Measurements from ENCODE around the gene SCN5A. TPM values are rescaled to one million over a fixed set of nuclear protein-coding genes. Genes with fewer than 3 reads are reported as not detected.
A peak's percentile ranks its signal among the peaks of the same experiment; 100 is the strongest.

SCN5A gene
- total RNA-seq, 2 donors from 2014 or later, result 0.18 to 0.66 TPM

DNA sequence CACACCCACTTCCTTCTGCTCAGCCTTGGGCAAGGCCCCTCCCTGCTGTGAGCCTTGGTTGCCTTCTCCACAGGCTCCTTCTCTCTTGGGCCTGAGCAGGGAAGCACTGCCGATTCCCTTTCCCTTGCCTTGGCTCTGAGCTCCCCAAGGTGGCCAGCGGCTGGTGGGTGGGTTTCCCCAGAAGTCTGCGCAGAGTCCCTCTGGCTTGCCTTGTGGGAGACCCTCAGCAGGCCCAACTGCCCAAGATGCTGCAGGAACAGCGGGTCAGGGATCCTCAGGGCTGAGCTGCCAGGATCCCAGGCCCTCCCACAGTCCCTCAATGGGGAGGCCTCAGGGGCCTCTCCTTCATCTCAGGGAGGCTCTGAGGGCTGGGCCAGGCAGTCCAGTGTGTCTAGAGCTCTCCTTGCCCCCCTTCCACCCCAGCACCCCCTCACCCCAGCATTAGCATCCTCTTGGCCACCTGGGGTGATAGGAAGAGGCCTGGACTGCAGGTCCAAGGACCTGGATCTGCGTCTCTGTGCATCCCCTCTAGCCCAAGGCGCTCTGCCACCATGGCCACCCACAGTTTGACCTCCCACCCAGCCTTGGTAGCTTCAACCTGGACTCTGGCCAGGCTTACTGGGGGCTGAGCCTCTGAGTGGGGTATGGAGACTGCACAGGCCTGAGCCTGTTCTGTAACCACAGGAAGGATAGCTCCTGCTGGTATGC is 84.7 kb downstream of the SCN5A start:
- Mint-ChIP-seq H3K27ac (no peak overlapping the region), H3K9me3 (no peaks in the 10 kb centered on the region), H3K36me3 (no peaks in the 10 kb centered on the region)
- ATAC-seq (no peak), DNase-seq (ENCODE audit: low spot score in 2 of 2) (peak in 1 of 2 donors; percentile 33)

GRCh38 chr3:38563886-38564270 is 85.6 kb downstream of the SCN5A start:
- H3K27ac Mint-ChIP-seq, result no peak overlapping the region
- no peaks in the 10 kb centered on the region for H3K36me3 Mint-ChIP-seq

DNA sequence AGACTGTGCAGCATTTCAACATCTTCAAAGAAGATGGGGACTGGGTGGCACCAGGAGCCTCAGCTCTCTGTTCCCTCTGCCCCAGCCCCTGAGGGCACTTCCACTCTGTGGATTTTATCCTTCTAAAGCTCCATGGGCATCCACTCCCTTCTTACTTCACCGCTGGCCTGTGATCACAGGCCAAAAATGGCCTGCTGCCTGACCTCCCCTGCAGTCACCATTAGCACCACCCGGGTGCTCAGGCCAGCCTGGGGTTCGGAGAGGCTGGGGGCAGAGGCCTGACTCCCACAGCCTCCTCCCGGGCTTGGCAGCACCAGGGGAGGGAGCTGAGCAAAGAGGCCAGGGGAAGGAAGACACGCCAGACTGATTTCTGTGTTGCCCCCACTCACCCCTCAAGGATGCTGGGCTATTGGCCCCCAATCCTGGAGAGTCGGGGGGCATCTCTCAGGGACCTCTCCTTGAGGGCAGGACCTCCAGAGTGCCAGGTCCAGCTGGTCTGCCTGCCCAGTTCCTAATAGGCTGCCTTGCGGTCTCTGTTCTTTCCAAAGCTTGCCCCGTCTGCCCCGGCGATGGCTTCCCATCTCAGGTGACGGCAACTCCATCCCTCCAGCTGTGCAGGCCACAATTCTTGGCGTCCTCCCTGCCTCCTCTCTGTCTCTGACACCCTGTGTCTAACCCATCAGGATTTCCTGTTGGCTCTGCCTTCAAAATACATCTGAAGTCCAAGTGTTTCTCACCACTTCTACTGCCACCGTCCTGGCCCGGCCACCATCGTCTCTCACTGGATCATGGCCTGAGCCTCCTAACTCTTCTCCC is 86.2 kb downstream of the SCN5A start:
- DNase-seq (ENCODE audit: low spot score in 2 of 2) (peak in 1 of 2 donors; percentile 42), ATAC-seq (no peak)
- Mint-ChIP-seq H3K27ac (peak overlapping the region in 1 of 2 donors; percentile 14), H3K9me3 (no peaks in the 10 kb centered on the region), H3K36me3 (no peaks in the 10 kb centered on the region)

More at GRCh38 chr3:38563886-38564270, 85.6 kb downstream of the SCN5A start:
- DNase-seq (ENCODE audit: low spot score in 2 of 2) (peak in 1 of 2 donors; percentile 2), ATAC-seq (no peak)
- H3K9me3 Mint-ChIP-seq, result no peaks in the 10 kb centered on the region

- ATAC-seq (no peak), DNase-seq (ENCODE audit: low spot score in 2 of 2) (no peak)
- Mint-ChIP-seq H3K9me3 (no peaks in the 10 kb centered on the region), H3K27ac (no peak overlapping the region), H3K36me3 (no peaks in the 10 kb centered on the region)
Observed at GRCh38 chr3:38562467-38562925, 87.0 kb downstream of the SCN5A start.

DNA sequence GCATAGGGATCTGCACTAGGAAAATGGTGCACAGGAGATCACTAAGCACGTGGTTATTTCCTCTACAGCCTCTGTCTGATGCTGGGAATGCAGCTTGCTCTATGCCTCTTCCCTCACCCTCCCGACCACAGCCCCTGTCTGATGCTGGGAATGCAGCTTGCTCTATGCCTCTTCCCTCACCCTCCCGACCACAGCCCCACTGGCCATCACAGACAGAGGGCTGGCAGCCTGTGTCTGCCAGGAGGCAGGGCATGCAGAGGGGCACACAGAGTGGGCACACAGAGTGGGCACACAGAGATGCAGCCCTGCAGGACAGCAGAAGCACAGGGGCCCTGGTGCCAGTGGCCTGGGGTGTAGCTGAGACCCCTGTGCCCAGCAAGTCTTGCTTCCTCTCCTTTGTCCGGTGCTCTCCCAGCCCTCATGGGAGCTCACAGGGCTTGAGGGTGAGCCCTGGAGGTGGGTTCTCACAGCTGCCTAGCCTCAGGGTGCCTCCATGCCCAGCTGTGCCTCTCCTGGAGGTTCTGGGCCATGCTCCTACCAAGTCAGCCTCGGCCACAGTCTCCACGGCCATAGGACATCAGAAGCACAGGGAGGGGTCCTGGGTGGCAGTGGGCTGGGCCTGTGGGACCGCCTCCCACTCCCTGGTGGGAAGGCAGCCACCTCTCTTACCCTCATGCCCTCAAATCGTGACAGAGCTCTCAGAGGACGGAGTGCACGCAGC is 87.6 kb downstream of the SCN5A start:
- no peaks in the 10 kb centered on the region for H3K9me3 Mint-ChIP-seq
- no peak overlapping the region for H3K27ac Mint-ChIP-seq
- peak in 1 of 2 donors; percentile 38 for DNase-seq (ENCODE audit: low spot score in 2 of 2)
- no peak for ATAC-seq
- no peaks in the 10 kb centered on the region for H3K36me3 Mint-ChIP-seq

- ATAC-seq (no peak), DNase-seq (ENCODE audit: low spot score in 2 of 2) (peak in 1 of 2 donors; percentile 23)
- H3K36me3 Mint-ChIP-seq, result no peaks in the 10 kb centered on the region
- H3K27ac Mint-ChIP-seq, result no peak overlapping the region
- no peaks in the 10 kb centered on the region for H3K9me3 Mint-ChIP-seq
Observed at GRCh38 chr3:38560996-38561717, 88.3 kb downstream of the SCN5A start.

DNA sequence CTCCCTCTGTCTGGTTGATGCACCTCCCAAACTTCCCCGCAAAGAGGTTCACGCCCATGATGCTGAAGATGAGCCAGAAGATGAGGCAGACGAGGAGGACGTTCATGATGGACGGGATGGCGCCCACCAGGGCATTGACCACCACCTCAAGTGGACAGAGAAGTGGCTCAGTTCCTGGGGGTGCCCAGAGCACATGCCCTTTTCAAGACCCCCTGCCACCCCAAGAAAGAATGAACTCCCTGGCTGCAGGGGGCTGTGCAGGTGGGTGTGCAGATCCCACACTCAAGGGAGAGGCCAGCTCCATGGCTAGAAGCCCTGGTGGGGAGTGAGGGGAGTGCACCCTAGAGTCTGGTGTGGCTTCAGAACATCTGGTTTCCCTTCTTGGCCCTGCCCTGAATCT is 89.2 kb downstream of the SCN5A start:
- Mint-ChIP-seq H3K9me3 (no peaks in the 10 kb centered on the region), H3K36me3 (no peaks in the 10 kb centered on the region), H3K27ac (no peak overlapping the region)
- DNase-seq (ENCODE audit: low spot score in 2 of 2), result peak in 1 of 2 donors; percentile 44
- no peak for ATAC-seq

DNA sequence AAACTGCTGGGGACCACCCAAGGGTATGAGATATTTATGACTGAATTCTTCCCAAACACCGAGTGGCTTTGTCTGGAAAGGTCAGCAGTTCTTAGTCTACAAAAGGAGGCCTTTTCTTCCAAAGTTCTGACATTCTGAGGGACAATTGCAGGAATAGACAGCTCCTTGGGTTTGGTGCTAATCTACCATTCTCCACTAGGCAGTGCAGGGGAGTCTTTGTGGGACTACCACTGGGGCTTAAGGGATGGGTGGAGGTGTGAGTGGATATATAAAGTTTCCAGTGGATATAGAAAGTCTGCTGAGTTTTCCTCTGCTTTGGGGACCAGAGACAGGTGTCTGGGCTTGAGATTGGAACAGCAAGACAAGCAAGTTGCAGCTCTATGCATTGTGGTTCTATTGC is 90.6 kb downstream of the SCN5A start:
- Mint-ChIP-seq H3K9me3 (no peaks in the 10 kb centered on the region), H3K36me3 (no peaks in the 10 kb centered on the region), H3K27ac (no peak overlapping the region)
- ATAC-seq (no peak), DNase-seq (ENCODE audit: low spot score in 2 of 2) (peak in 1 of 2 donors; percentile 1)

DNA sequence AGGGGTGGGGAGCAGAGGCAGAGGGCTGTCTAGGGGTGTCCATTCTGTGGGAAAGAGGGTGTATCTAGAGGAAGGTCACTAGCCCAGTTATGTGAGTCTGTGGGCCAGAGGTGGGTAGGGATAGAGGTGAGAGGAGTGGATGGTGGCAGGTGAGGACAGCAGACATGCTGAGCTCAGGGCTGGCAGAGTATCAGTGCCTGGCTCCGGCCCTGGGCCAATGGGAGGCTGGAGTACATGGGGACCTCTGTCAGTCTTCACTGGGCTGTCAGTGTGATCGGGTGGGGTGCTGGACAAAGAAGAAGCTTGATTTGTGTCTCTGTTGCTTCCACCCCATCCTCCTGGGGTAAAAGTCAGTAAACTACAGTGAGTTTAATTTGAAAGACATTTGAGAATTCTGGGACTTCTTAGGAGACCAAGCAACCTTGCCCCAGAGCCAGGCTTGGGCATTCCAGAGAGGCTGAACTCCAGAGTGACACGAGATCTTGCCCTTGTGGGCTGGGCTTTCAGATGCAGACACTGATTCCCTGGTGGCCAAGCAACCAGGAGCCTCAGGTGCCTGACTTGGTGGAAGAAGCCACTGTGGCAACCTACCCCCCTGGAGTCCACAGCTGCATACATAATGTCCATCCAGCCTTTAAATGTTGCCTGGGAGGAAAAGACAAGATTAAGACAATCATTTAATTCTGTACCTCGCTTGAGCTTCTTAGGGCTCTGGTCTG is 92.7 kb downstream of the SCN5A start:
- DNase-seq (ENCODE audit: low spot score in 2 of 2) (no peak), ATAC-seq (no peak)
- Mint-ChIP-seq H3K27ac (no peak overlapping the region), H3K9me3 (no peaks in the 10 kb centered on the region), H3K36me3 (no peaks in the 10 kb centered on the region)

- DNase-seq (ENCODE audit: low spot score in 2 of 2), result no peak
- H3K27ac Mint-ChIP-seq, result no peak overlapping the region
Observed at GRCh38 chr3:38555926-38556325, 93.6 kb downstream of the SCN5A start.

GRCh38 chr3:38555149-38555840 is 94.2 kb downstream of the SCN5A start:
- ATAC-seq, result no peak
- Mint-ChIP-seq H3K27ac (no peak overlapping the region), H3K36me3 (no peaks in the 10 kb centered on the region), H3K9me3 (no peaks in the 10 kb centered on the region)
- DNase-seq (ENCODE audit: low spot score in 2 of 2), result no peak

More at GRCh38 chr3:38555926-38556325, 93.6 kb downstream of the SCN5A start:
- Mint-ChIP-seq H3K36me3 (no peaks in the 10 kb centered on the region), H3K9me3 (no peaks in the 10 kb centered on the region)
- no peak for ATAC-seq

DNA sequence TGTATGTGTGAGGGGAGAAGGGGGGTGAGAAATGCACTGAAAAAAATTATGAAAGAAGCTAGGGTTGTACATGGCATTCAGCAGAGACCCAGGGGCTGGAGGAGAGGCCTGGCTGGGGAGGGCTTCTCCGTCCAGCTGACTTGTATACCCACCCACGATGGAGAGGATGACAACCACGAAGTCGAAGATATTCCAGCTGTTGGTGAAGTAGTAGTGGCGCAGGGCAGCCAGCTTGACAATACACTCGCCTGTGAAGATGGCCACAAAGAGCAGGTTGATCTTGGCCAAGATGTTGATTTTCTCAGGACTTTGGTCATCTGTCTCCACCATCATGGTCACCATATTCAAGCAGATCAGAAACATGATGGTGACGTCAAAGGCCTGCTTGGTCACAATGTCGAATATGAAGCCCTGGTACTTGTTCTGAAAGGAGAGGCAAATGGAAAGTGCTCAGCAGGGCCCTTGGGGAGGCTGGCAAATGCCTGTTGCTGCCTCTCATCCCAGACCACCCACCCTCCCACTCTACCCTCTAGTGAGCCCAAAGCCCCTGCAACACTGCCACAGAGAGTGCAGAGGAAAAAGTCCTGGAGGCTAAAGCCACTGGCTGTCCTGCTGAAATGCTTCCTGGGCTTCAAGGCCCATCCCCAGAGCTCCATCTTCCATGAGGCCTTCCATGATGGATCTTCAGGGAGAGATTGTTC is 95.2 kb downstream of the SCN5A start:
- no peaks in the 10 kb centered on the region for H3K9me3 Mint-ChIP-seq
- no peak overlapping the region for H3K27ac Mint-ChIP-seq
- DNase-seq (ENCODE audit: low spot score in 2 of 2) (no peak), ATAC-seq (no peak)
- no peaks in the 10 kb centered on the region for H3K36me3 Mint-ChIP-seq

DNA sequence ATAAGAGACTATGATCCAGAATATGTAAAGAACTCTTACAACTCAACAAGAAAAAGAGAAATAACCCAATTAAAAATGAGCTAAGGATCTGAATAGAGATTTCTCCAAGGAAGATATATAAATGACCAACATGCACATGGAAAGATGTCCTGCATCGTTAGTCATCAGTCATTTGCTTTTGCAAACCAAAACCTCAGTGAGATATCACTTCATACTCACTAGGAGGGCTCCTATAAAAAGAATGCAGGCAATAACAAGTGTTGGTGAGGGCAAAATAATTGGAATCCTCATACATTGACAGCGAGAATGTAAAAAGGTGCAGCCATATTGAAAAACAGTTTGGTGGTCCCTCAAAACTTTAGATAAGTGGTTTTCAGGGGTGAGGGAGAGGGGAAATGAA is 96.4 kb downstream of the SCN5A start:
- Mint-ChIP-seq H3K36me3 (no peaks in the 10 kb centered on the region), H3K27ac (peak overlapping the region in 1 of 2 donors; percentile 47), H3K9me3 (no peaks in the 10 kb centered on the region)
- no peak for DNase-seq (ENCODE audit: low spot score in 2 of 2)
- no peak for ATAC-seq

DNA sequence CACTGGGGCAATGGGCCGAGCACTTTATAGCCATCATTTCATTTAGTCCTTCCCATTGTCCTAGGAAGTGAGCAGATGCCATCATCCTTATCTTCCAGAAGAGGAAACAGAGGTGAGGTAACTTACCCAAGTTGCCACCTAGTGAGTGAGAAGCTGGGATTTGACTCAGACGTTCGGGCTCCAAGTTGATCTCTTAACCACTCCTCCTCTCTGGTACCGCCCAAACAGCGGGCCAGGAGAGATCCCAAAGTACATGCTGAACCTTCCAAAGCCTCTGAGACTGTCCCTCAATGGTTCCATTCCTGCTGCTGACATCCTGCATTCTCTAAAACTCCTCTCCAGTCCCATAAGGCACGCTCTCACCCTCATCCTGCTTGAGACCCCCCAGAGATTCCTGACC is 97.1 kb downstream of the SCN5A start:
- Mint-ChIP-seq H3K9me3 (no peaks in the 10 kb centered on the region), H3K36me3 (no peaks in the 10 kb centered on the region), H3K27ac (no peak overlapping the region)
- DNase-seq (ENCODE audit: low spot score in 2 of 2) (no peak), ATAC-seq (no peak)

Measured in activated naive CD4-positive, alpha-beta T cell treated with anti-CD3 and anti-CD28 coated beads, Interleukin-2, amount 50 U/mL, for 72 hours (primary cell).